Tibial nerve (tissue), 4 donors: ENCODE measurements around the gene USP47. TPM values are rescaled to one million over a fixed set of nuclear protein-coding genes. Genes with fewer than 3 reads are reported as not detected.
A peak's percentile ranks its signal among the peaks of the same experiment; 100 is the strongest.

ENCODE experiments used
- DNase-seq, 2 donors: peaks; one replicate each; pipeline ENCODE4 v3.0.0-alpha.2; 2019; ENCODE audit warnings: low spot score in 2 of 2
- H3K27ac ChIP-seq, 4 donors: fragments of 200-600 bp; sonication (generic) in 3 of 4; one replicate each; pipeline ENCODE4 v1.5.1; 2017 to 2019; ENCODE audit warnings: mild to moderate bottlenecking in 1 of 4
- H3K27me3 ChIP-seq, 2 donors: fragments of 200-600 bp; sonication (generic) in 1 of 2; one replicate each; pipeline versions ENCODE4 v1.5.1 to v1.6.0; 2017 to 2019
- H3K36me3 ChIP-seq, 3 donors: fragments of 200-600 bp; sonication (generic); one replicate each; pipeline ENCODE4 v1.5.1; 2018 to 2019
- H3K4me1 ChIP-seq, 4 donors: fragments of 200-600 bp; sonication (generic) in 3 of 4; one replicate each; pipeline ENCODE4 v1.5.1; 2017 to 2019
- H3K4me3 ChIP-seq, 4 donors: fragments of 200-600 bp; sonication (generic) in 3 of 4; one replicate each; pipeline ENCODE4 v1.5.1; 2017 to 2019; ENCODE audit warnings: mild to moderate bottlenecking in 1 of 4, moderate library complexity in 1 of 4
- H3K9me3 ChIP-seq, 4 donors: fragments of 200-600 bp; sonication (generic) in 3 of 4; one replicate each; pipeline ENCODE4 v1.5.1; 2017 to 2019
- EP300 ChIP-seq, 2 donors: sonication (generic); formaldehyde crosslinking; IDR thresholded peaks; one replicate each; pipeline ENCODE4 v1.6.1; 2017; ENCODE audit warnings: antibody characterized with exemption in 2 of 2, mild to moderate bottlenecking in 1 of 2
- POLR2A ChIP-seq, 2 donors: fragments of 450-650 bp; IDR thresholded peaks; one replicate each; pipeline ENCODE4 v1.6.1; 2017; ENCODE audit warnings: antibody characterized with exemption in 2 of 2, mild to moderate bottlenecking in 2 of 2, moderate library complexity in 2 of 2
- WGBS, 2 donors: methylation state at CpG; one replicate each; pipeline ENCODE4 v1.1.5; 2018; 5-methylcytosine and 5-hydroxymethylcytosine counted together
- total RNA-seq, 4 donors: library from RNA; depleted of rRNA; stranded (reverse); fragments of >200 nt; gene quantifications; one replicate each; pipeline ENCODE4 v1.1.0, GENCODE V29; 2016
- TF ChIP-seq, protein P1 (sequence below), 5 experiments: fragments of 200-600 bp in 3 of 5; fragments of 450-650 bp in 2 of 5; sonication (generic) in 3 of 5; IDR thresholded peaks; one replicate each; pipeline ENCODE4 v1.5.1; 2016 to 2019; ENCODE audit warnings: antibody characterized with exemption in 5 of 5, mild to moderate bottlenecking in 3 of 5, moderate library complexity in 2 of 5

The USP47 gene
- total RNA-seq, 4 donors from 2014 or later = 63.3 to 91.8 (median 84.5) TPM

DNA sequence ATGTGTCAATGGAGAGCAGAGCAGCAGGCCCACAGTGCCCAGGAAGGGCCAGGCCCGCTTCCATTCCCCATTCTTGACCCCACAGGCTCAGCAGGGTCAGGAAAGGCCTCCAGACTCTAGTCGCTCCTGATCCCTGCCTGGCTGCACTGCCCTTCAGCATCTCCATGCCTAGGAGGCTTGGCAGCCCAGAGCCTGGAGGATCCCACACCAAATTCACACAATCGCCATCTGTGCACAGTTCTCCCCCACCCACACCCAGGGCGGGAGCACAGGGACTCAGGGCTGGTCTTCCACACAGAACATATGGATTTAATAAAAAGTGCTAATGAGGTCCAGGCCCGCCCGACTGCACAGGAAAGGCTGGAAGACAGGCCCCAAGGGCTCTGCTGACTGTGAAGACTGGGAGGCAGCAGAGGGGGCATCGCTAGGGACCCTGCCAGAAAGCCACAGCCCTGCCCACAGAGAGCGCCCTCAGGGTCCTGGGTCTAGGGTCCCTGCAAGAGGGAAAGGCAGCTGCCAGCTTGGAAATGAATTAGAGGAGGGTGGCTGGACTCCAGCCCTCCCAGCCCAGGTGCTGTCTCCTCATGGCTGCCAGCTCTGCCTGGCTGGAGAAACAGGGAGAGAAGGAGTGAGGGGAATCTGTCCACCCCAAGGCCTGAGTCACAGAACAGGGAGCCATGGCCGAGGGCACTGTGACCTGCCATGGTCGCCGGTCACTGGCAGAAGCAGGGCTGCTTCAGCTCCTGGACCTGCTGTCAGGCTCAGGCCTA, 126.9 kb downstream of the USP47 start:
- no peaks in the 10 kb centered on the region for H3K9me3 ChIP-seq
- peaks cover 0 to 36% (median 0%) of the 10 kb centered on the region in 3 donors for H3K36me3 ChIP-seq
- H3K27me3 ChIP-seq = no peaks in the 10 kb centered on the region
- no peak overlapping the region for H3K4me3 ChIP-seq
- DNase-seq = no peak
- H3K27ac ChIP-seq = peak overlapping the region; percentile 60 to 86 (median 74)
- H3K4me1 ChIP-seq = peaks cover 0 to 76% (median 37%) of the 10 kb centered on the region in 4 donors
- WGBS, 2 donors = 49 to 58% methylated on average over 8 to 11 of the region's 11 CpGs
- TF ChIP-seq POLR2A (IDR thresholded peaks at IDR 0.05) = no peak

GRCh38 chr11:11969380-11970215, 127.8 kb downstream of the USP47 start:
- no peak for DNase-seq
- no peak overlapping the region for H3K4me3 ChIP-seq
- peak overlapping the region; percentile 60 to 86 (median 74) for H3K27ac ChIP-seq
- WGBS, 2 donors = 22 to 40% methylated on average over 17 to 19 of the region's 19 CpGs
- no peaks in the 10 kb centered on the region for H3K27me3 ChIP-seq
- peaks cover 5 to 80% (median 44%) of the 10 kb centered on the region in 4 donors for H3K4me1 ChIP-seq
- no peaks in the 10 kb centered on the region for H3K9me3 ChIP-seq
- H3K36me3 ChIP-seq = peaks cover 0 to 27% (median 0%) of the 10 kb centered on the region in 3 donors
- TF ChIP-seq EP300 (IDR thresholded peaks at IDR 0.05) = peak in 1 of 2 donors; percentile 63
- TF ChIP-seq, protein P1, sequence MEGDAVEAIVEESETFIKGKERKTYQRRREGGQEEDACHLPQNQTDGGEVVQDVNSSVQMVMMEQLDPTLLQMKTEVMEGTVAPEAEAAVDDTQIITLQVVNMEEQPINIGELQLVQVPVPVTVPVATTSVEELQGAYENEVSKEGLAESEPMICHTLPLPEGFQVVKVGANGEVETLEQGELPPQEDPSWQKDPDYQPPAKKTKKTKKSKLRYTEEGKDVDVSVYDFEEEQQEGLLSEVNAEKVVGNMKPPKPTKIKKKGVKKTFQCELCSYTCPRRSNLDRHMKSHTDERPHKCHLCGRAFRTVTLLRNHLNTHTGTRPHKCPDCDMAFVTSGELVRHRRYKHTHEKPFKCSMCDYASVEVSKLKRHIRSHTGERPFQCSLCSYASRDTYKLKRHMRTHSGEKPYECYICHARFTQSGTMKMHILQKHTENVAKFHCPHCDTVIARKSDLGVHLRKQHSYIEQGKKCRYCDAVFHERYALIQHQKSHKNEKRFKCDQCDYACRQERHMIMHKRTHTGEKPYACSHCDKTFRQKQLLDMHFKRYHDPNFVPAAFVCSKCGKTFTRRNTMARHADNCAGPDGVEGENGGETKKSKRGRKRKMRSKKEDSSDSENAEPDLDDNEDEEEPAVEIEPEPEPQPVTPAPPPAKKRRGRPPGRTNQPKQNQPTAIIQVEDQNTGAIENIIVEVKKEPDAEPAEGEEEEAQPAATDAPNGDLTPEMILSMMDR (IDR thresholded peaks at IDR 0.05) = peak in 2 of 5 experiments; percentile 17 to 40
- TF ChIP-seq POLR2A (IDR thresholded peaks at IDR 0.05) = no peak

DNA sequence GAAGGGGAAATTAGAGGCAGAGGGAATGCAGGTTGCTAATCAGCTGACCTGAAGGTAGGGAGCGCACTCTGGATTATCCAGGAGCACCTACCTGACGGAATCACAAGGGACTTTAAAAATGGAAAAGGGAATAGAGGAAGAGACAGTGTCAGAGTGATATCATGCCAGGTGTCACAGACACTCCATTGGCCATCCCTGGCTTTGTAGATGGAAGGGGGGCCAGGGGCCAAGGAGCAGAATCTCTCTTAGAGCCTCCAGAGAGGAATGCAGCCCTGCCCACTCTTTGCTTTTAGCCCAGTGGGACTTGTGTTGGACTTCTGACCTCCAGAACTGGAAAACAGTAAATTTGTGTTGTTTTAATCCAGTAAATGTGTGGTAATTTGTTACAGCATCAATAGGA, 128.8 kb downstream of the USP47 start:
- Histone ChIP-seq H3K9me3 (no peaks in the 10 kb centered on the region), H3K4me3 (no peak overlapping the region), H3K27ac (peak overlapping the region; percentile 60 to 86 (median 74)), H3K4me1 (peaks cover 5 to 86% (median 46%) of the 10 kb centered on the region in 4 donors), H3K27me3 (no peaks in the 10 kb centered on the region), H3K36me3 (peaks cover 0 to 17% (median 0%) of the 10 kb centered on the region in 3 donors)
- WGBS, 2 donors = 97 to 98% methylated on average over 2 of the region's 2 CpGs
- no peak for TF ChIP-seq POLR2A (IDR thresholded peaks at IDR 0.05)
- TF ChIP-seq, protein P1 (IDR thresholded peaks at IDR 0.05) = no peak
- TF ChIP-seq EP300 (IDR thresholded peaks at IDR 0.05) = no peak
- DNase-seq = no peak

DNA sequence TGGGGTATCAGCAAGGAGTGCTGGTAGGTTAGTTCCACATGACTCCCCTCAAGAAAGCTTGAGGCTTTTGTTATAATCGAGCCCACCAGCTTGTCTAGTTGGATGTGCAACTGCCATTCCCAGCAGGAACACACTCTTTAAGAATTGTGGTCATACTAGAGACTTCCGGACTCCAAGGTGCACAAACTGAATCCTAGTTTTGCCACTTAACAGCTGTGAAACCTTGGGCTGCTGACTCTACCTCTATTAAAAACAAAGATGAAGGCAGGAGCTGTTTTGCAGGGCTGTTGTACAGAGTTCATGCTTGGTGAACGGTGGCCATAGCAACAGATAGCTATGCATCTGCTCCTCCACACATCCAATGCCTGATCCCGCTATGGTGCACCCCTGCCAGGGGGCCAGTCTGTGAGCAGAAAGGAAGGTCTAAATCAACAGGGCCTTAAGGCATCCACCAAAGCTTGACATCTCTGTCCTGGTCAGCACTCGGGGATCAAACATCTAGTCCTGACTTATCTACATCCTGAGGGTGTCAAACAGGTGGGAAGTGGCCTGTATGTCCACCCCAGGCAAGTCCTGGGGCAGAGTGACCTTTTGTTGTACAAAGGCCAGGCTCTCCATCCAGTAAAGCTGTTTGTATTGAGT, 130.3 kb downstream of the USP47 start:
- H3K27me3 ChIP-seq = no peaks in the 10 kb centered on the region
- WGBS, 2 donors = 82 to 90% methylated on average over 5 of the region's 5 CpGs
- peaks cover 5 to 100% (median 58%) of the 10 kb centered on the region in 4 donors for H3K4me1 ChIP-seq
- H3K36me3 ChIP-seq = peaks cover 0 to 5% (median 0%) of the 10 kb centered on the region in 3 donors
- no peak for TF ChIP-seq POLR2A (IDR thresholded peaks at IDR 0.05)
- TF ChIP-seq EP300 (IDR thresholded peaks at IDR 0.05) = no peak
- TF ChIP-seq, protein P1 (IDR thresholded peaks at IDR 0.05) = no peak
- H3K9me3 ChIP-seq = no peaks in the 10 kb centered on the region
- H3K27ac ChIP-seq = peak overlapping the region; percentile 58 to 86 (median 80)
- DNase-seq = no peak
- H3K4me3 ChIP-seq = no peak overlapping the region

DNA sequence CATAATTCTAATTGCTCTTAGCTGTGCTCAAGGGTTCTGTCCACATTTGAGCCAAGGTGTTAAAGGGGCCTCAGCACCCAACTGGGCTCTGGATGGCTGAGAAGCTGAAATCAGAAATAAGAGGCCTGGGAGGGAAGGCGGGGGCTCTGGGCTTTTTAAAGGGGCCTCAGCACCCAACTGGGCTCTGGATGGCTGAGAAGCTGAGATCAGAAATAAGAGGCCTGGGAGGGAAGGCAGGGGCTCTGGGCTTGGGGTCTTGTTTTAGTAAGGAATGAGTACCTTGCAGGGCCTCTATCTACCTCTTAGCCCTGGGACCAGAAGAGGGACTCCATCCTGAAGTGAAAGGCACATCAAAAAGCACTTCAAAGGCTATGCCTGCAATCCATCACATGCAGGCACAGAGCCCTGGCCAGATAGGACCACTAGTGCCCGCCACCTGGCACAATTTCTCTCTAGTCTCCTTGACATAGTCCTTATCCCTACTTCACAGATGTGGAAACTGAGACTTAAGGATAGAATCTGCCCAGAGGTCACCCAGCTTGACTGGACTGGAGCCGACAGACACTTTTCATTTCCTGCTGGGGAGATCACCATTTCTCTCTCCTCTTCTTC, 131.1 kb downstream of the USP47 start:
- Histone ChIP-seq H3K4me1 (peaks cover 5 to 100% (median 66%) of the 10 kb centered on the region in 4 donors), H3K27me3 (no peaks in the 10 kb centered on the region)

More for the DNA sequence above, 131.1 kb downstream of the USP47 start:
- TF ChIP-seq POLR2A (IDR thresholded peaks at IDR 0.05) (no peak), EP300 (IDR thresholded peaks at IDR 0.05) (no peak)
- TF ChIP-seq, protein P1 (IDR thresholded peaks at IDR 0.05) = no peak
- Histone ChIP-seq H3K4me3 (no peak overlapping the region), H3K27ac (peak overlapping the region; percentile 58 to 86 (median 80)), H3K36me3 (peaks cover 0 to 3% (median 0%) of the 10 kb centered on the region in 3 donors), H3K9me3 (no peaks in the 10 kb centered on the region)
- DNase-seq = no peak
- WGBS, 2 donors = 63 to 74% methylated on average over 3 of the region's 3 CpGs
